Astrocyte (in vitro differentiated cells and primary cell): ENCODE data around the gene ZNF827. TPM values are rescaled to one million over a fixed set of nuclear protein-coding genes. Genes with fewer than 3 reads are reported as not detected.

Experiments used
- DNase-seq: peaks from one replicate; pipeline ENCODE4 v3.0.0-alpha.2; 2010; ENCODE audit warnings: low read depth
- FAIRE-seq: peaks from 2 replicates; lab custom pipeline; 2011; peaks lifted over from hg19 to GRCh38; lab: Jason Lieb, UNC
- H2AFZ ChIP-seq: 2 replicates; pipeline ENCODE4 v1.6.0; 2012; ENCODE audit warnings: low read depth, low read length, inconsistent platforms
- H3K27ac ChIP-seq: 2 replicates; pipeline ENCODE4 v1.5.1; 2011; ENCODE audit warnings: low read depth, low read length, inconsistent platforms
- H3K27me3 ChIP-seq: 2 replicates; pipeline ENCODE4 v1.6.0; 2011; ENCODE audit warnings: low read length, inconsistent platforms; ENCODE audit not compliant: insufficient read depth
- H3K36me3 ChIP-seq: 2 replicates; pipeline ENCODE4 v1.5.1; 2011; ENCODE audit warnings: low read length, inconsistent platforms; ENCODE audit not compliant: insufficient read depth
- H3K4me1 ChIP-seq: 2 replicates; pipeline ENCODE4 v1.5.1; 2011; ENCODE audit warnings: low read length, inconsistent platforms; ENCODE audit not compliant: insufficient read depth
- H3K4me2 ChIP-seq: 2 replicates; pipeline ENCODE4 v1.6.0; 2012; ENCODE audit warnings: low read length, inconsistent platforms
- H3K4me3 ChIP-seq: 2 replicates; pipeline ENCODE4 v1.5.1; 2011; ENCODE audit warnings: low read depth, mild to moderate bottlenecking, low read length, inconsistent platforms; ENCODE audit not compliant: insufficient read depth
- H3K79me2 ChIP-seq: 2 replicates; pipeline ENCODE4 v1.6.0; 2012; ENCODE audit warnings: mild to moderate bottlenecking, low read length, inconsistent platforms; ENCODE audit not compliant: insufficient read depth
- H3K9ac ChIP-seq: 2 replicates; pipeline ENCODE4 v1.6.0; 2012; ENCODE audit warnings: mild to moderate bottlenecking, low read length, inconsistent platforms
- H3K9me3 ChIP-seq: 2 replicates; pipeline ENCODE4 v1.5.1; 2012; ENCODE audit warnings: low read depth, mild to moderate bottlenecking, low read length, inconsistent platforms; ENCODE audit not compliant: insufficient read depth
- H4K20me1 ChIP-seq: 2 replicates; pipeline ENCODE4 v1.6.0; 2012; ENCODE audit warnings: low read length, inconsistent platforms; ENCODE audit not compliant: insufficient read depth
- H3K27ac Mint-ChIP-seq: one replicate; pipeline ENCODE4 v1.8.0; 2021; ENCODE audit warnings: mild to moderate bottlenecking, mixed read lengths; ENCODE audit not compliant: unreplicated experiment
- H3K27me3 Mint-ChIP-seq: one replicate; pipeline ENCODE4 v1.8.0; 2021; ENCODE audit warnings: low read depth, mixed read lengths; ENCODE audit not compliant: unreplicated experiment
- H3K36me3 Mint-ChIP-seq: one replicate; pipeline ENCODE4 v1.8.0; 2021; ENCODE audit warnings: low read depth, mixed read lengths; ENCODE audit not compliant: unreplicated experiment
- H3K4me1 Mint-ChIP-seq: one replicate; pipeline ENCODE4 v1.8.0; 2021; ENCODE audit warnings: low read depth, mixed read lengths; ENCODE audit not compliant: unreplicated experiment
- H3K4me3 Mint-ChIP-seq: one replicate; pipeline ENCODE4 v1.8.0; 2021; ENCODE audit warnings: mild to moderate bottlenecking, moderate library complexity, mixed read lengths; ENCODE audit not compliant: unreplicated experiment
- H3K9me3 Mint-ChIP-seq: one replicate; pipeline ENCODE4 v1.8.0; 2021; ENCODE audit warnings: mild to moderate bottlenecking, mixed read lengths; ENCODE audit not compliant: unreplicated experiment
- EZH2 ChIP-seq: IDR thresholded peaks from 2 replicates; pipeline ENCODE4 v1.6.1; 2012; ENCODE audit warnings: mild to moderate bottlenecking, low read length, inconsistent platforms; ENCODE audit not compliant: insufficient read depth
- total RNA-seq: library from RNA; stranded (reverse); gene quantifications from 2 replicates; pipeline ENCODE4 v1.2.1, GENCODE V29; 2021
- TF ChIP-seq, protein P1 (sequence below): IDR thresholded peaks from 2 replicates; pipeline ENCODE4 v1.5.1; 2011; ENCODE audit warnings: low read depth, mild to moderate bottlenecking, inconsistent platforms, low read length, moderate library complexity; ENCODE audit not compliant: insufficient read depth

ZNF827 gene
- total RNA-seq, 1 donor from 2014 or later = 39.7 TPM

DNA sequence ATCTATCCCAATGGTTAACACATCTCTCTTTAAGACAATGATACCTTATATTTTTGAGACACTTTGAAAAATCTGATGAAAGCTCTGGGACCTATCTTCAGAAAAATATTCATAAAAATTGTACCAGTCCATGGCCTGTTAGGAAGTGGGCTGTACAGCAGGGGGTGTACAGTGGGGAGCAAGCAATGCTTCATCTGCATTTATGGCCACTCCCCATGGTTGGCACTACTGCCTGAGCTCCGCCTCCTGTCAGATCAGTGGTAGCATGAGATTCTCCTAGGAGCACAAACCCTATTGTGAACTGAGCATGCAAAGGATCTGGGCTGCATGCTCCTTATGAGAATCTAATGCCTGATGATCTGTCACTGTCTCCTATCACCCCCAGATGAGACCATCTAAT is 216.1 kb downstream of the ZNF827 start:
- H3K4me3 Mint-ChIP-seq = no peak overlapping the region
- H3K4me1 ChIP-seq = no peaks in the 10 kb centered on the region
- no peak for FAIRE-seq

DNA sequence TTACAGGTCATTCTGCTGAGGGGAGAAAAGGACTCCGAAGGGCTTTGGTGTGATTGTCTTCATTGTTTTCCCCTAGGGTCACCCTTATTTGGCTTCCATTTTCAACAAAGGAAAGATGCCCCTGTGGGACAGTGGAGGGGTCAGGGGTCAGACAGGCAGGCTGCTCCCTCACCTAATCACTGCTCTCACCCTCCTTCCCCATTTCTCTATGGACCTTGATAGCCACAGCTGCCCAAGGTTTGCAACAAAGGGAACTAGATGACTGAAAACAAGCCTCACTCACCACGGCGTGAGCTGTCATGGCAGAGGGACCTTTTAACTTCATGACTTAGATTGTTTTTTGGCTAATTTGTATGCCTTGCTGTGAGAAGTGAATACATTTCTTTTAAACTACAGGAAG is 218.0 kb downstream of the ZNF827 start:
- Mint-ChIP-seq H3K27me3 (no peaks in the 10 kb centered on the region), H3K4me3 (no peak overlapping the region), H3K36me3 (no peaks in the 10 kb centered on the region), H3K9me3 (no peaks in the 10 kb centered on the region), H3K4me1 (peaks cover 9% of the 10 kb centered on the region), H3K27ac (no peak overlapping the region)
- no peak for TF ChIP-seq EZH2
- TF ChIP-seq, protein P1, sequence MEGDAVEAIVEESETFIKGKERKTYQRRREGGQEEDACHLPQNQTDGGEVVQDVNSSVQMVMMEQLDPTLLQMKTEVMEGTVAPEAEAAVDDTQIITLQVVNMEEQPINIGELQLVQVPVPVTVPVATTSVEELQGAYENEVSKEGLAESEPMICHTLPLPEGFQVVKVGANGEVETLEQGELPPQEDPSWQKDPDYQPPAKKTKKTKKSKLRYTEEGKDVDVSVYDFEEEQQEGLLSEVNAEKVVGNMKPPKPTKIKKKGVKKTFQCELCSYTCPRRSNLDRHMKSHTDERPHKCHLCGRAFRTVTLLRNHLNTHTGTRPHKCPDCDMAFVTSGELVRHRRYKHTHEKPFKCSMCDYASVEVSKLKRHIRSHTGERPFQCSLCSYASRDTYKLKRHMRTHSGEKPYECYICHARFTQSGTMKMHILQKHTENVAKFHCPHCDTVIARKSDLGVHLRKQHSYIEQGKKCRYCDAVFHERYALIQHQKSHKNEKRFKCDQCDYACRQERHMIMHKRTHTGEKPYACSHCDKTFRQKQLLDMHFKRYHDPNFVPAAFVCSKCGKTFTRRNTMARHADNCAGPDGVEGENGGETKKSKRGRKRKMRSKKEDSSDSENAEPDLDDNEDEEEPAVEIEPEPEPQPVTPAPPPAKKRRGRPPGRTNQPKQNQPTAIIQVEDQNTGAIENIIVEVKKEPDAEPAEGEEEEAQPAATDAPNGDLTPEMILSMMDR = no peak
- FAIRE-seq (no peak), DNase-seq (no peak)
- H3K4me1 ChIP-seq = no peaks in the 10 kb centered on the region
- no peak overlapping the region for H3K4me2 ChIP-seq
- H3K4me3 ChIP-seq = no peak overlapping the region
- no peaks in the 10 kb centered on the region for H3K9me3 ChIP-seq
- H3K9ac ChIP-seq = no peak overlapping the region
- H3K36me3 ChIP-seq = no peaks in the 10 kb centered on the region
- no peaks in the 10 kb centered on the region for H4K20me1 ChIP-seq
- H2AFZ ChIP-seq = no peak overlapping the region
- H3K79me2 ChIP-seq = no peaks in the 10 kb centered on the region
- H3K27me3 ChIP-seq = no peaks in the 10 kb centered on the region
- H3K27ac ChIP-seq = no peak overlapping the region

More for the DNA sequence above, 216.1 kb downstream of the ZNF827 start:
- H3K27ac Mint-ChIP-seq = no peak overlapping the region
- Histone ChIP-seq H2AFZ (no peak overlapping the region), H3K36me3 (no peaks in the 10 kb centered on the region), H3K27me3 (no peaks in the 10 kb centered on the region), H3K27ac (no peak overlapping the region), H3K4me2 (no peak overlapping the region), H3K9me3 (no peaks in the 10 kb centered on the region), H3K4me3 (no peak overlapping the region), H3K9ac (no peak overlapping the region), H3K79me2 (no peaks in the 10 kb centered on the region), H4K20me1 (no peaks in the 10 kb centered on the region)
- DNase-seq = no peak
- H3K4me1 Mint-ChIP-seq = peaks cover 1% of the 10 kb centered on the region
- no peaks in the 10 kb centered on the region for H3K9me3 Mint-ChIP-seq
- H3K36me3 Mint-ChIP-seq = no peaks in the 10 kb centered on the region
- TF ChIP-seq, protein P1 = no peak
- TF ChIP-seq EZH2 = no peak
- no peaks in the 10 kb centered on the region for H3K27me3 Mint-ChIP-seq

DNA sequence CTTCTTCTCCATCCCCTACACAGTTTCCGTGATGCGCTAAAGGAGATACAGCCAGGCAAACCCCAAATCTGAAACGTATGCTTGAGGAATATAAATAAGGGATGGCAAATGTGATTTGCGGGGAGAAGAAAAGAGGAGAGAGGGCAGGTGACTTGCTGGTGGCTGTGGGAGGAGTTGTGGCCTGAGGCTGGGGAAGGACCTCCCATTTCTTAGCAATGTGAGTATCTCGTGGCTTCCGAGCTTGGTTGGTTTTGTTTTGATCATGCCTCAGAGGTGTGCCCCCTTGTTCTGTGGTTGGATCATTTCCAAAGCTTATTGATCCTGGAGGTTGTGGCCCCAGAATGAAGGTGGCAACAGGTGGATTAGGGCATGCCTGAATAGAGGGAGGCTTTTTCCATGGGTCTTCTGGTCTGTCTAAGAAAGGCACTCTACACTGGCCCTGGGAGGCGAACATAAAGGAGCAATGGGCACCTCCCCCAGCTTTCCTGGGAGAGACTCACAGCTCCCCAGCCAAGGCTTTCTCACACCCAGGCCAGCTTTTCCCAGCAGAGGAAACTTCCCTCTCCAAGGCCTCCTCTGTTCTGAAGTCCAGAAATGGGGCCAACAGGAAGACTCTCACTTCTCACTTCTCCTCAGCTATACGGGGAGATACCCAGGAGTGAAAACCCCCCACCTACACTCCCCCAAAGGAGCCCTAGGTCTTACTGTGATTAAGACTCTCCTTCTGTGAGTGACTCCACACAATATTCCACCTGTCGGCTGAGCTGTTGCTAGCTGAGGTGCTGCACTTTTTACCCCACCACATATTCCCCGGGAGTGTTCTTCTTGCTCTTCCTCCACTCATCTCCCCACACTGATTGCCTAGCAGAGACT is 218.6 kb downstream of the ZNF827 start:
- Histone ChIP-seq H3K27ac (no peak overlapping the region), H3K9me3 (no peaks in the 10 kb centered on the region), H3K79me2 (no peaks in the 10 kb centered on the region), H3K9ac (no peak overlapping the region), H2AFZ (no peak overlapping the region), H3K36me3 (no peaks in the 10 kb centered on the region), H3K4me1 (no peaks in the 10 kb centered on the region), H3K27me3 (no peaks in the 10 kb centered on the region), H3K4me3 (no peak overlapping the region), H3K4me2 (no peak overlapping the region), H4K20me1 (no peaks in the 10 kb centered on the region)
- Mint-ChIP-seq H3K4me1 (peaks cover 9% of the 10 kb centered on the region), H3K27ac (no peak overlapping the region), H3K36me3 (no peaks in the 10 kb centered on the region), H3K27me3 (no peaks in the 10 kb centered on the region), H3K9me3 (no peaks in the 10 kb centered on the region), H3K4me3 (no peak overlapping the region)
- TF ChIP-seq, protein P1 = no peak
- TF ChIP-seq EZH2 = no peak
- FAIRE-seq (no peak), DNase-seq (no peak)
